SIG-M5 treated with dmso at 0.1 percent for 504 hours (cell line): ENCODE results near the gene ZC3H12D.
"Not testable (repeated sequence)": the region's sequence is repeated elsewhere in the genome, so short reads cannot be mapped to it uniquely, and the experiment has no call there.

Source experiments
- DNase-seq: peaks from one replicate; lab custom pipeline; 2025; ENCODE audit not compliant: unreplicated experiment; lab: John Stamatoyannopoulos, UW

Gene ZC3H12D

DNA sequence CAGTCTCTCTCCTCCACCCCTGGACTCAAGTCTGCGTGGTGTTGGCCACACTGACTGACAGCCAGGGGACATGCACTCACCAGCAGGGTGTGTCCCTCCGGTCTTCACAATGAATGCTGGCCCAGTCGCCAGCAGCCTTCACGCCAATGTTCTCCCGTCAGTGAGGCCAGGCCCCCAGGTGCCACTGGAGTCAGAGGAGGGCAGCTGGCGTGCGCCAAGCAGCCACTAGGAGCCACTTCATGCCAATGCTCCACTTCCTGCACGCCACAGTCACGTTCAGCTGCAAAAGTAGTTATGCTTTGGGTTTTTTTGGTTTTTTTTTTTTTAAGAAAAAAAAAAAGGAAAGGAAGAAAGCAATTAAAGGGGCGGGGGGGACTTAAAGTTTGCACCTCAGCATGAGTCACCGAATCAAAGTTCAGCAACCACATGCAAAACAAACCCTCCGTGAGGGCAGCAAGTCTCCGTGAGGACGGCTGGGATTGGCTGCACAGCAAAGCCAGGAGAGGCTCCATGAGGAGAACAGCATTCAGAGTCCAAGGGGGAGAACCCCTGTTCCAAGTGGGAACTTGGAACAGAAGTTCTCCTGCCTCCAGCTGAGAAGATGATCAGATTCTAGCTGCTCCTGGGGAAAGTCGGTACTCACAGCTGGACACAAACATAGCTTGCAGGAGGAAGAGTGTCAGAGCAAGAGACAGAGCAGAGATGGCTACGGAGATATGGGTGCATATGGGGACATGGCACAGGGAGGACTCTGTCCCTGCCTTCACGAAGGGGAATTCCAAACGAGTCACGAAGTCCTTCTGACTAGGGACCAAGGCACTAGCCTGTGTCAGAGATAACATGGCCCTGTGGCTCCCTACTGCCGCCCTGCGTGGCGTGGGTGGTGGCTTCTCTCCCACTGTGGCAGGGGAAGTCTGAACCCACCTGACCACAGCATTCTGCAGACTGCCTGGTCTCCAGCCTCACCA is at the start of gene ZC3H12D:
TSS of gene ZC3H12D (minus strand) at position 282 of the 968 bp plus-strand sequence. CDS start 10,471 bp downstream, outside the sequence.
- DNase-seq, result peak; percentile 76

DNA sequence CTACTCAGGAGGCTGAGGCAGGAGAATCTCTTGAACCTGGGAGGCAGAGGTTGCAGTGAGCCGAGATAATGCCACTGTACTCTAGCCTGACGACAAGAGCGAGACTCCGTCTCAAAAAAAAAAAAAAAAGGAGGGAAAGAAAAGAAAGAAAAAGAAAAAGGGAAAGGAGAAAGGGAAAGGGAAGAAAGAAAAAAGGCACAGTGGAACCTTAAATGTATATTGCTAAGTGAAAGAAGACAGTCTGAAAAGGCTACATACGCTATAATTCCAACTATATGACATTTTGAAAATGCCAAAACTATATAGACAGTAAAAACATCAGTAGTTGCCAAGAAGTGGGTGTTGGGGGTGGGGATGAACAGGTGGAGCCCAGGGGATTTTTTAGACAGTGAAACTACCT is 44.8 kb upstream of the ZC3H12D start:
- DNase-seq, result no peak

DNA sequence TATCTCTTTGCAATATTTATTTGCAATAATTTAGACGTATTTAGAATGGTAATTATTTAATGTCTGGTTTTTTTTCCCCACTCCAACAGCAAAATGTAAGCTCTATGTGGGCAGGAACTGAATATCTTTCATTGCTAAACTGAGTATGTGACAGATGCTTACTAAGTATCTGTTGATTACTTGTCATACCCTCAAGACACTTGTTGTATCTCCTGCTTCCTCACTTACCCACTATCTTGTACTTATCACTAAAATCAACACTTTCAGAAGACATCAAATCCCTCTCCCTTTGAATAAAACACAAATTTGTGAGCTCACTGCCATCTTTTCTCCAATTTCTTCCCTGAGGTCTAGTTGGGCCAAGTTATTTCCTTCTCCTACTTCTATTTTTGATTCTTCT is 30.7 kb upstream of the ZC3H12D start:
- DNase-seq, result no peak

DNA sequence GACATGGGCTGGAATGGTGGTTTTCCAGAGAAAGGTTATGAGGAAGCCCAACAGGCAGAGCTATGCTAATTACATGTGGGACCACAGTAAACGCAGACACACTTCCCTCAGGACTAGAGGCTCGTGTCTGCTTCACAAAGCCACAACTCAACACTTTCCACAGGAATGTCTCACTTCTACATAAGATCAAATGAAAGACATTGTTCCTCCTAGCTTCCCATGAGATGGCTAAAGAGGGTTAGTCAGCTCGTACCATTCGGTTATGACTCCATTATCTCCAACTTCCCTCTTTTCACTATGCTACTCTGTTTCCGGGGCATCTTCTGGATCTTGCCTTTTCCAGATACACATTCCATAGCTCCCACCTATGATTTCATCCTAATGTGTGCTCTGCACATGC is 29.1 kb upstream of the ZC3H12D start:
- no peak for DNase-seq

GRCh38 chr6:149510793-149511512 is 26.1 kb upstream of the ZC3H12D start:
- no peak for DNase-seq

GRCh38 chr6:149508485-149508884 is 23.7 kb upstream of the ZC3H12D start:
- DNase-seq, result no peak

- DNase-seq, result no peak
Measured at GRCh38 chr6:149503872-149504271, 19.1 kb upstream of the ZC3H12D start.

DNA sequence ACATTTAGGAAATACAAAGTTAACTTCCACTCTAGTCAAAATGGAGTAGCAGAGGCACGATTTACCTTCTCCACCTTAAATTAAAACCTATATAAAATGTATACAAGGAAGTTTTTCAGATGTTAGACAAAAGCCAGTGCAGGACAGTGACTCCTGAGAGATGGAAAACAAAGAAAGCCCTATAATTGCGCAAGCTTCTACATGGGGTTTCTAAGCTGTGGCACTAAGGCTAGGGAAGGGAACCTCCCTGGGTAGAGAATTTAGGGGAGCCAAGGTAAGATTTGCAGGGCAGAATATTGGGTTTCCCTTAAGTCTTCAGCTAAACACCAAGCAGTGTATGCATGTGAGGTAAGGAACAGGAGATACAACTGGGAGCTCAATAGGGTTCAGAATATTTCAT is 18.5 kb upstream of the ZC3H12D start:
- no peak for DNase-seq

- DNase-seq, result no peak
Measured at GRCh38 chr6:149501768-149502167, 17.0 kb upstream of the ZC3H12D start.

- DNase-seq, result no peak
Measured at GRCh38 chr6:149501201-149501600, 16.4 kb upstream of the ZC3H12D start.

DNA sequence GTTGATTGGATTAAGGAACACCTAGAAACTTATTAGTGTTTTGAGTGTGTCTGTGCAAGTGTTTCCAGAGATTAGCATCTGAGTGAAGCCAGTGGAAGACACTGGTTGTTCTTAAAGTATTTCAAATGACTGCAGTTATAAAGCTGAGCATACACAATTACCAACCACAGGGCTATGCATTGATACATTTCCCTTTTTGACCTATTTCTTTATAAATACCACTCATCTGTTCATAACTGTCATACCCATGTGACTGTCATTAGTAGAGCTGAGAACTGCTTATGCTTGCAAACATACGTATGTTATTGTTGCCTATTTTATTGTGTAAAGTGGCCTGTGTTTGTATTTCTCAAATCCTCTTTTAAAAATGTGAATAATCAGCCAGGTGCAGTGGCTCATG is 15.3 kb upstream of the ZC3H12D start:
- no peak for DNase-seq

DNA sequence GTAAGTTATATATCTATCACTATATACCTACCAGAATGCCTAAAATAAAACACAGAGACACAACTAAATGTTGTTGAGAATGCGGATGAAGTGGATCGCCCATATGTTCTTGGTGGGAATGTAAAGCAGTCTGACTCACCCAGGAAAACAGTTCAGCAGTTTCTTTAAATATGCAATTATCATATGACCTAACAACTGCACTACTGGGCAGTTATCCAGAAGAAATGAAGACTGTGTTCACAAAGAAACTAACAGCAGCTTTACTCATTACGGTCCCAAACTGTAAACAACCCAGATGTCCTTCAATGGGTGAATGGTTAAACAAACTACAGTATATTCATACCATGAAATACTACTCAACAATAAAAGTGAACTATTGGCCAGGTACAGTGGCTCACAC is 14.3 kb upstream of the ZC3H12D start:
- DNase-seq, result no peak

GRCh38 chr6:149497365-149497764 is 12.6 kb upstream of the ZC3H12D start:
- DNase-seq, result no peak

- not testable (repeated sequence) for DNase-seq
Measured at GRCh38 chr6:149496597-149496996, 11.8 kb upstream of the ZC3H12D start.

DNA sequence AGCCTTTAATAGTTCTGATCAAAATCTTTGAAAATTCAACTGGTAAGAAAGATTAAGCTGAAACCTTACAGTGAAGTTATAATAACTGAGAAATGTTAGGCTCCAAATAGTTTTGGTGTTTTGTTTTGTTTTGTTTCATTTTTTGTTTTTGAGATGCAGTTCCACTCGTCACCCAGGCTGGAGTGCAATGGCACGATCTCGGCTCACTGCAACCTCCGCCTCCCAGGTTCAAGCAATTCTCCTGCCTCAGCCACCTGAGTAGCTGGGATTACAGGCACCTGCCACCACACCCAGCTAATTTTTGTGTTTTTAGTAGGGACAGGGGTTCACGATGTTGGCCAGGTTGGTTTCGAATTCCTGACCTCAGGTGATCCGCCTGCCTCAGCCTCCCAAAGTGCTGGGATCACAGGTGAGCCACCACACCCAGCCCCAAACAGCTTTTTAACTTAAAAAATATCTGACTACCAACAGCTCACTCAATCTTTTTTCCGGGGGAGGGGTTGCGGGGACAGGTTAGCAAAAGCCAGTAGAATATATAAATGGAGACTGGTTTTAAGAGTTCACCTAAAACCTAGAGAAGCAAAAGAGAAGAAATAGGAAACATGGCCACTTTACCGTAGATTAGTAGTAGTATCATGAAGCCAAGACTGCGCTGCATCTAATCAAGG is 10.7 kb upstream of the ZC3H12D start:
- not testable (repeated sequence) for DNase-seq

GRCh38 chr6:149494810-149495209 is 10.0 kb upstream of the ZC3H12D start:
- not testable (repeated sequence) for DNase-seq

DNA sequence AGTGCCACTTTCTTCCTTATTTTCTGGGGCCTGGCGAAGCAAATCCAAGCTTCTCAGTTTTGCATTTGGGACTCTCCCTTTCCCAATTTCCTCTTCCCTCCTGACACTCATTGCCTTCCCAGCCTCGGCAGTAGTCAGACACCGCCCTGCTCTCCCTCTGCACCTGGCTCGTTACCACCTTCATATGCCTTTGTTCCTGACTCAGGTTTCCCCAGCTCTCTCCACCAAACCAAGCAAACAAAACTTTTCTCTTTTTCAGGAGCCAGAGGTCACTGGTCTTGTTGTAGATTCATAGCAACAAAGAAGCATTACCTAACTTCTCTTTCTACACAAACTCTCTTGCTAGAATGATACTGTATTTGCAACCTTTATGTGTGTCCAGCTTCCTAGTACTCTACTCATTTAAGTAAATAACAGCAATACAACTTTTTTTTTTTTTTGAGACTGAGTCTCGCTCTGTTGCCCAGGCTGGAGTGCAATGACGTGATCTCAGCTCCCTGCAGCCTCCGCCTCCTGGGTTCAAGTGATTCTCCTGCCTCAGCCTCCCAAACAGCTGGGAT is 9.0 kb upstream of the ZC3H12D start:
- DNase-seq, result no peak

- DNase-seq, result no peak
Measured at GRCh38 chr6:149492798-149493343, 8.1 kb upstream of the ZC3H12D start.

- DNase-seq, result no peak
Measured at GRCh38 chr6:149489967-149490366, 5.2 kb upstream of the ZC3H12D start.

GRCh38 chr6:149488815-149489214 is 4.0 kb upstream of the ZC3H12D start:
- DNase-seq, result peak; percentile 71

DNA sequence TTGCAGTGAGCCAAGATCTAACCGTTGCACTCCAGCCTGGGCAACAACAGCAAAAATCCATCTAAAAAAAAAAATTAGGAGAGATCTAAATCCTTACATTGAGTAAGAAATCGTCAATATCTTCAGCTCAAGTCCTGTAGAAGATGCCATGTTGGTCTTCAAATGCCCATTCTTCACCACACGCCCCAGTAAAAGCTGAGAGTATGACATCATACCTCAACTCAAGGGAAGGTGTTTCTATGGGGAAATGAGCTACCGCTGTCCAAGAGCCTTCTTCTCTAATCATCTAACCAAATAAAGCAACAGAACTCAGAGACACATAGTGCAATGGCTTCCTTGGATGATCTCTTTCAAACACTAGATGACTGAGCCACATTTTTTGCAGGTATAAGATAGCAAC is 2.5 kb upstream of the ZC3H12D start:
- no peak for DNase-seq
